GM12892 (cell line): Measurements from ENCODE around the gene SNX3.
A peak's percentile ranks its signal among the peaks of the same experiment; 100 is the strongest.
"Not testable (repeated sequence)": the region's sequence is repeated elsewhere in the genome, so short reads cannot be mapped to it uniquely, and the experiment has no call there.

Experiments used
- DNase-seq: peaks from one replicate; pipeline ENCODE4 v3.0.0; 2011; ENCODE audit not compliant: insufficient read length
- FAIRE-seq: peaks from 2 replicates; lab custom pipeline; 2011; peaks lifted over from hg19 to GRCh38; lab: Jason Lieb, UNC
- POLR2A ChIP-seq: IDR thresholded peaks from 2 replicates; pipeline ENCODE4 v1.6.1; 2011; ENCODE audit warnings: low read depth, low read length, control low read depth
- POLR2AphosphoS5 ChIP-seq: IDR thresholded peaks from 2 replicates; pipeline ENCODE4 v1.6.1; 2011; ENCODE audit warnings: low read depth, low read length, control low read depth
- TAF1 ChIP-seq: IDR thresholded peaks from 2 replicates; pipeline ENCODE4 v1.6.1; 2011; ENCODE audit warnings: low read depth, mild to moderate bottlenecking, control low read depth, low read length, borderline replicate concordance

The SNX3 gene

DNA sequence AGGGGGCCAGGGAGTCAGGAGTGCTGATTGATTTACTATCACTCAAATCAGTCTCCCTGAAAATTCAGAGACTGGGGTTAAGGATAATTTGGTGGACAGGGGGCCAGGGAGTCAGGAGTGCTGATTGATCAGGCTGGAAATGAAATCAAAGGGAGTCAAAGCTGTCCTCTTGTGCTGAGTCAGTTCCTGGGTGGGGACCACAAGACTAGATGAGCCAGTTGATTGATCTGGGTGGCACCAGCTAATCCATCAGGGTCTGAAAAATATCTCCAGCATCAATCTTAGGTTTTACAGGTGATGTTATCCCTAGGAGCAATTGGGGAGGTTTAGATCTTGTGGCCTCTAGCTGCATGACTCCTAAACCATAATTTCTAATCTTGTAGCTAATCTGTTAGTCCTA lies 27.9 kb upstream of the SNX3 start:
- TF ChIP-seq TAF1 (no peak), POLR2AphosphoS5 (no peak), POLR2A (no peak)
- FAIRE-seq (no peak), DNase-seq (no peak)

DNA sequence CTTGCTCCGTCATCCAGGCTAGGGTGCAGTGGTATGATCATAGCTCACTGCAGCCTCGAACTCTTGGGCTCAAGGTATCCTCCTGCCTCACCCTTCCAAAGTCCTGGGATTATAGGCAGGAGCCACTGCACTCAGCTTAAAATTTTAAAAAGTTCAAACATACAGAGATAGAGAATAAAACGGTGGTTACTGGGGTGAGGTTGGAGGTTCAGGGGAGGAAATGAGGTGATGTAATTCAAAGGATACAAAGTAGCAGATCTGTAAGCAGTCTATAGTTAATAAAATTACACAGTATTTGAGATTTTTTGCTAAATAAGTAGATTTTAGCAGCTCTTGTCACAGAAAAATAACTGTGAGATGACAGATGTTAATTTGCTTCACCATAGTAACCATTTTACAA lies 26.5 kb upstream of the SNX3 start:
- DNase-seq (no peak), FAIRE-seq (no peak)
- TF ChIP-seq TAF1 (no peak), POLR2AphosphoS5 (no peak), POLR2A (no peak)

- FAIRE-seq = no peak
- DNase-seq = no peak
- TF ChIP-seq TAF1 (no peak), POLR2A (no peak), POLR2AphosphoS5 (no peak)
These were observed 25.5 kb upstream of the SNX3 start for GRCh38 chr6:108286366-108286765.

- no peak for DNase-seq
- no peak for FAIRE-seq
- TF ChIP-seq POLR2AphosphoS5 (no peak), TAF1 (no peak), POLR2A (no peak)
These were observed 24.5 kb upstream of the SNX3 start for GRCh38 chr6:108285381-108285780.

DNA sequence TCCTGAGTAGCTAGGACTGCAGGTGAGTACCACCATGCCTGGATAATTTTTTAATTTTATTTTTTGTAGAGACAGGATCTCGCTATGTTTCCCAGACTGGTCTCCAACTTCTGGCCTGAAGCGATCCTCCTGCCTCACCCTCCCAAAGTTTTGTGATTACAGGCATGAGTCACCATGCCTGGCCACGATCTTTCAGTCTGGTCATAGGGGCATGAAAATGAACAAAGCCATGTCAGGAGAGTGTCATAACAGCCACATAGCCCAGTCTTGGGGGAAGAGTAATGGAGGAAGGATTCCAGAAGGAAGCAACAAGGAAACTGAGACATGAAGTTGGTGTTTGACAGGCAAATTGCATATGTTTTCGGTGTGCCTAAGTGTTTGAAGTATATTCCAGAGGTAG lies 17.0 kb upstream of the SNX3 start:
- TF ChIP-seq TAF1 (no peak), POLR2A (no peak), POLR2AphosphoS5 (no peak)
- DNase-seq (no peak), FAIRE-seq (no peak)

GRCh38 chr6:108277295-108277694 lies 16.5 kb upstream of the SNX3 start:
- TF ChIP-seq TAF1 (no peak), POLR2A (no peak), POLR2AphosphoS5 (no peak)
- no peak for DNase-seq
- FAIRE-seq = no peak

- DNase-seq (no peak), FAIRE-seq (no peak)
- TF ChIP-seq TAF1 (no peak), POLR2AphosphoS5 (no peak), POLR2A (no peak)
These were observed 15.1 kb upstream of the SNX3 start for GRCh38 chr6:108275976-108276375.

DNA sequence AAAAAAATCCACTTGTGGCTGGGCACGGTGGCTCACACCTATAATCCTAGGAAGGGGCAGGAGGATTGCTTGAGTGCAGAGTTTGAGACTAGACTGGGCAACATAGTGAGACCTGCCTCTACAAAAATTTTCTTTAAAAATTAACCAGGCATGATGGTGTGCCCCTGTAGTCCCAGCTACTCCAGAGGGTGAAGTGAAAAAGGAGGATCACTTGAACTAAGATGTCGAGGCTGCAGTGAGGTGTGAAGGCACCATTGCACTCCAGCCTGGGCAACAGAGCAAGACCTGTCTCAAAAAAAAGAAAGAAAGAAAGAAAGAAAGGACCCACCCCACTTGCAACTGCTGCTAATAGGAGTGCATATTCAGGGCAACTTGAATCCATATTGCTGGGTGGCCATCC lies 13.7 kb upstream of the SNX3 start:
- FAIRE-seq (no peak), DNase-seq (no peak)
- TF ChIP-seq POLR2AphosphoS5 = no peak
- no peak for TF ChIP-seq TAF1
- no peak for TF ChIP-seq POLR2A

GRCh38 chr6:108269955-108270354 lies 9.1 kb upstream of the SNX3 start:
- not testable (repeated sequence) for DNase-seq, FAIRE-seq

- no peak for FAIRE-seq
- no peak for DNase-seq
- TF ChIP-seq POLR2AphosphoS5 (no peak), TAF1 (no peak), POLR2A (no peak)
These were observed 8.0 kb upstream of the SNX3 start for GRCh38 chr6:108268845-108269244.

DNA sequence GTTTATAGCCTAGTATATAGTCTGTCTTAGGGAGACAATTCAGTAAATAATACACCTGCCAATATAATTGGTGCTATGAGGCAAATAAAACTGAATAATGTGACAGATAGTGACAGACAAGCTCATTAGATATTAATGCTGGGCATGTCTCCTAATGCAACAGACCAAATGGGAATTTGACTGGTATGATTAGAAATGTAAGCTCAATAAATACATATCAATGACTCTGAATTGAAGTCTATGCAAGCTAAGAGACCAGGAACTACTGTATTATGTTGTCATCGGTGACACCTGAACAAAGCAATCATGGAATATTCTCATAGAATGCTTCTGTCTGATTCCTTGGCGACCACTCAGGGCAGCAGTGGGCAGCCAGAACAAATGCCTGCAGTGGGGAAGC lies 2.5 kb upstream of the SNX3 start:
- DNase-seq = no peak
- TF ChIP-seq POLR2A (no peak), TAF1 (no peak), POLR2AphosphoS5 (no peak)
- no peak for FAIRE-seq

- TF ChIP-seq POLR2AphosphoS5 (no peak), TAF1 (no peak), POLR2A (no peak)
- DNase-seq (peak; percentile 24), FAIRE-seq (peak; percentile 48)
These were observed 573 bp downstream of the SNX3 start for GRCh38 chr6:108260126-108260808.

DNA sequence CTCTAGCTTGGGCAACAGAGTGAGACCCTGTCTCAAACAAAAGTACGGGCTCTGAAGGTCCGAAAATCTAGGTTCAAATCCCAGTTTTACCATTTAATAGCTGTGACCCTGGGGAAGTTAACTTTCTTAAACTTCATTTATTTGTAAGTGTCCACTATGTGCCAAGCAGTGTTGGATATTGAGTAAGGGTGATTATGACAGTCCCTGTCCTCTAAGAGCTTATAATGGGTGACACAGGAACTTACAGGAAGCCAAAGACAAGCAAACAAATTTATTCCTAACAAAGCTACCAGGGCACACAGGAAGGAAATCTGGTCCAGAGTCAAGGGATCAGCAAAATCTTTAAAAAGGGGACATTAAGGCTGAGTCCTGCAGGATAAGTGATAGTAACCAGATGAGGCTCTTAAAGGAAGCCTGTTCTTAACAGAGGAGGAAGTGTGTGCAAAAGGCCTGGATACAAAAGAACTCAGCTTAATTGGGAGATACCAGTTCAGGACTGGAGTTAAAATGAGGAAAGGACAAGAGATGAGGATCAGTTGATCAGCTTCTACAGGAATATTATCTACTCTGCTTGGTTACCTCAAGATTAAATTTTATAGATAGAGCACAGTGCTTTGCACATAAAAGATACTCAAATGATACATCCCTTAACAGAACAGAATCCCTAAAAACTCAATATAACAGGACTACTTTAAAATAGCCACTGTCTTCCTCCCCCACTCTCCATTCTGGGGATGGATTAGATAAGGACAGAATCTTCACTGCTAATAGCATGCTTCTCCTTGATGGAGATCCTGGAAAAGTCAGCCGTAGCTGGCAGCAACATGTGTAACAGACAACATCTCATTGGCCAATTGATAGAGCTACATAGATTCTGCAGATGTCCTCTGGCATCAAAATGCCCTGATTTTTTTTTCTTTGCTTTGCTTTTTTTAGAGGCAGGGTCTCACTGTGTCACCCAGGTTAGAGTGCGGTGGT lies 6.1 kb downstream of the SNX3 start:
- TF ChIP-seq POLR2A = no peak
- TF ChIP-seq POLR2AphosphoS5 = no peak
- no peak for TF ChIP-seq TAF1
- FAIRE-seq = no peak
- no peak for DNase-seq
